ENCODE measurements around the gene PABPN1L.

The PABPN1L gene

DNA sequence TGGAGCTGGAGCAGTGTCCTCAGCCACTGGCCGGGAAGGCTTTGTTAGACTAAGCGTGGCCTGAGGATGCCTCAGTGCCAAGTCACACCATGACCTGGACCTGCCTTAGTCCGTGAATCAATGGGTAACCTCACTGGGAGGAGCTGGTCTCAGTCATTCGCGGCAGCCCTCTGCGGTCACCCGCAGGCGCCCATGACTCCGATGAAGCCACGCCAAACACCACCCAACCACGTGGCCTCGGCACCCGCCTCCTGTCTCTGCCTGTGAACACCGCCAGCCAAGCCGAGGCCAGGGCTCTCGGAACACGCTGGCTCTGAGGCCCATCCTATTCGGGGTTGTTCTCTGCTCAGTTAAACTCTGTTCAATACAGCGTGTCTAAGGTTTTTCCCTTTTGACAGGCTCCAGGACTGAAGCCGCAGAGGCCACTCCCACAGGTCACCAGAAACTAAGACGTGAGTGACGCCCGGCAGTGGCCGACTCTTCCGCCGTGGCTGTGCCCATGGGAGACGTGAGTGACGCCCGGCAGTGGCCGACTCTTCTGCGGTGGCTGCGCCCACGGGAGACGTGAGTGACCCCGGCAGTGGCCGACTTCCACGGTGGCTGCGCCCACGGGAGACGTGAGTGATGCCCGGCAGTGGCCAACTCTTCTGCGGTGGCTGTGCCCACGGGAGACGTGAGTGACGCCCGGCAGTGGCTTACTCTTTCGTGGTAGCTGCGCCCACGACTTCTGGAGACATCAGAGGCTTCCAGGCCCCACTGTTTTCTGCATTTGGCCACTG, 16.8 kb upstream of the PABPN1L start:
- DNase-seq (ENCODE audit: low read depth) = no peak

DNA sequence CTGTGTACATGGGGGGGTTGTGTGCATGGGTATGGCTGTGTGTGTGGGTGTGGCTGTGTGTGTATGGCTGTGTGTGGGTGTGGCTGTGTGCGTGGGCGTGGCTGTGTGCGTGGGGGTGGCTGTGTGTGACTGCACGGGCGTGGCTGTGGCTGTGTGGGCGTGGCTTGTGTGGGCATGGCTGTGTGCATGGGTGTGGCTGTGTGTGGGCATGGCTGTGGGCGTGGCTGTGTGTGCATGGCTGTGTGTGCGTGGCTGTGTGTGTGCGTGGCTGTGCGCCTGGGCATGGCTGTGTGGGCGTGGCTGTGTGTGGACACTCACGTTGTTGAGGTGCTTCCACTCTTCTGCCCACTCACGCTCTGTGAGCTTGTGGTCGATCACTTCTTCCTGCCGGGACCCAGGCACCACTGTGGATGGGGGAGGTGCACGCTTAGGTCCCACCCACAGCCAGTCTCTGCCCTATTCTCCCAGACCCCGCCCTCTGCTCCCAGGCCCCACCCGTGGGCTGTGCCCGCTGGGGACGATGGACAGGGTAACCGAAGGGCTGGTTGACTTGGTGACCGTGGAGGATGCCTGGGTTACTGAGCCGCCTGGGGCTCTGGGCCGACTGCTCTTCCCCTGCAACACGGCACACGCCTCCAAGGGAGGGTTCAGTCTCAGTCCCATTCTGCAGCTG, 16.0 kb upstream of the PABPN1L start:
- peak; percentile 7 for DNase-seq (ENCODE audit: low read depth)

DNA sequence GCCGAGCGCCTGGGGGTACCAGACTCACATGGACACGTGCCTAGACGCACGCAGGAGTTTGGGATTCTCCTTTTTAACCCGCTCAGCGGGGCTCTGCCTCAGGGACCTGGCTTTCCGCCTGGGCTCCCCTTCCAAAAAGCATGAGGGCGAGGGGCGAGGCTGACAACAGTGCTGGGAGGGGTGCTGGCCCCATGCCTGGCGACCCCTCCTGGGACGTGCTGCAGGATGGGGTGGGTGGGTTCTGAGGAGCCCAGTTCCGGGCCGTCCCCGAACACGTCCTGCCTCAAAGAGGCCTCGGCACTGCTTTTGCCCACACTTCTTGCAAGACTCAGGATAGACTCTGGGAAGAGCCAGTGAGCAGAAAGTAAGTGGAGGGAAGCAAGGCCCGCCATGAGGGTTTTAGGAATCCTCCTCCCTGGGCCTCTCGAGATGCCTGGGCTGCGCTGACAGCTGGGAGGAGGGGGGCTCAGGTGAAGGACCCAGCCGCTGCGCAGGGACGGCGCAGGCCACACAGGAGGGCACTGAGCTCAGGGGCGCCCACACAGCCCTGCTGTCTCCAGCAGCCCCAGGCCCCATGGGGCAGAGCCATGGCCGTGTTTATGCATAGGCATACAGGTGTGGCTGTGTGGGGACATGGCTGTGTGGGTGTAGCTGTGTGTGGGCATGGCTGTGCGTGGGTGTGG, 15.4 kb upstream of the PABPN1L start:
- no peak for DNase-seq (ENCODE audit: low read depth)

DNA sequence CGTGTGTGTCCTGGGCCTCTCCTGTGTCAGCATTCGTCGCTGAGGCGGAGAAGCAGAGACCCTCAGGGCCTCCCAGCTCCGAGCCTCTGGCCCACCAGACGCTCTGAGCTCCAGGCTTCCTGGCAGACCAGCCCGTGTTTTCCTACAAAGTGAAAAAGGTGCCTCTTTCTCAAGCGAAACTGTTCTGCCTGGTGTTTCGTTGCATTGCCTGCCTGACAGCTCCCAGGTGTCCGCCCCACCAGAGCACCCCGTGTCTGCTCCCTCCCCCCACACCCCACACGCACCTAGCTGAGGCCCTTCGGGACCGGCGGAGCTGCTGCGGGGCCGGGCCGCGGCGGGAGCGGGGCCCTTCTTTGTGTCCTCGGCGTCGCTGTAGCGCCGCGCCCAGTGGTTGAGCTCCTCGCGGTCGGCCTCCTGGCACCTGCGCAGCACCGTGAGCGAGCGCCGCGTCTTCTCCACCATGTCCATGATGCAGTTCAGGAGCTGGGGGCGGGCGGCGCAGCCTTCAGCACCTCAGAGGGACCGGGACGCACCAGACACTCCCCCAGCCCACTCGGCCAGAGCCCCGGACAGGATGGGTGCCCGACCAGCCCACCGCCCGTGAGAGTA, 14.7 kb upstream of the PABPN1L start:
- DNase-seq (ENCODE audit: low read depth) = no peak

DNA sequence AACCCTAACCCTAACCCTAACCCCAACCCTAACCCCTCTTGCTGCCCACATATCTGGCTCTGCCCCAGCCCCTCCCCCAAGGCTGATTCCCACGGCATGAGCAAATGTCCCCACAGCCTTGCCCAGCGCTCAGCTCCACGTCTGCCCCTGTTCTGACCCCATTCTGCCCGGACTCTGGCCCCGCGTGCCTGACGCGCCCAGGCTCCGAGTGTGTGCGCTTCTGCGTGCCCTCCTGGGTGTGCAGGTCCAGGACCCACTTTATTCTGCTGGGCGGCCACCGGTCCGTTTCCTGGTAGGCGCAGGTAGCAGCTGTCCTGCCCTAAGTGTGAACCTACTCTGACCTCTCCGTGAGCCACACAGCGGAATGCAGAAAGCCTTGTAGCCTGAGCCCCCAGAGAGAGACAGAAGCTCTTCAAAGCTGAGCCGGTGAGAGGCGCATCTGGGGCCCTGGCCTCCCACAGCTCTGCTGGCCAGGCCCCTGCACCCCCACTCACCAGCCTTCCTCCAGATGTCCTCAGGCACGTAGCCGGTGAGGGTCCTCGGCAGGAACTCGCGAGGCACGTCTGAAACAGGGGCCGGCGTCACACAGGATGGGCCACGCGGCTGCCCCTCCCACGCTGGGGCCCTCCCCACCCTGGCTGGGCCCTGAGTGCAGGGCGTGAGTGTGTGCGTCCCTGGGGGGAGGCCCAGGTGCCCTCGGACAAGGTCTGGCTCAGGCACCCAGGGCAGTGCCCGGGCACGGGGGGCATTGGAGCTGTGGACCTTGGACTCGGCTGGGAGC, 14.0 kb upstream of the PABPN1L start:
- no peak for DNase-seq (ENCODE audit: low read depth)

DNA sequence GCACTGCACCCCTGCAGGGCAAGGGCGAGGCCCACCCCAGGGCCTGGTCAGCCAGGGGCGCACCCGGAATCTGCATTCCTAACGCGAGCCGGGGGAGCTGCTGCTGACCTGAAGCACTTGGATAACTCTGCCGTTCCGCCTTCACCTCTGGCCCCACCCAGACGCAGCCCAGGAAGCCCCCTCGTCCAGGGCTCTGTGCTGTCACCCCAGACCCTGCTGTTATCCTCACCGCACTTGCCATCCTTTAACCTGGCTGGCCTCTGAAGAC, 13.3 kb upstream of the PABPN1L start:
- no peak for DNase-seq (ENCODE audit: low read depth)

DNA sequence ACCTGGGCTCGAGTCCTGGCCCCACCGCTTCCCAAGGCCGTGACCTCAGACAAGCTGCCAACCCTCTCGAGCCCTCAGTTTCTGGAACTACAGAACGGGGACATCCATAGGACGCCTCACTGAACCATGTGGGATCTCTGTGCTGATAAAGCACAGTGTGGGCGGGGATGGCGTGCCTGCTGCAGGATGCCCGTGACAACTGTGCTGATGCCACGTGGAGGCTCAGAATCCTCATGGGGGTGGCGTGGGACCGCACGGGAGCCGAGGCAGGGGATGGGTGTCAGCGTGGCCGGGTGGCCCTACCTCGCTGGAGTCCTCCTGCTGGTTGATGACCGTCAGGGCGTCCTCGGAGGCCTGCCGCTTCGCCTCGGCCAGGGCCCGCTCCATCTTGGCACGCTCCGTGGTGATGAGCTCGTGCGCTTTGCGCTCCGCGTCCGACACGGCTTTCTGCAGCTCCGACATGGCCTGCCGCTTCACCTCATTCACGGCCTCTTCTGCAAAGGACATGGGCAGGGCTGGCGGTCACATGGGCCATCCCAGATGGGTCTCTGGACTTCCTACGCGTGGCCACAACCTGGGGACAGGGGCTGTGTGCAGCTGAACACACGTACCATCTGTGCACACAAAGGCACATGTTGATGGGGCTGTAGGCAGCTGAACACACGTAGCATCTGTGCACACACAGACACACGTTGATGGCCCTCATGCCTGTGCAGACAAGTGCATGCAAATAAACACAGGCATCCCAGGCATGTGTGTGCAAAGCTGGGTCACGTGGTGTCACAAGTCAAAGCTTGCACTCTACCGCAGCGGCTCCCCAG, 12.7 kb upstream of the PABPN1L start:
- DNase-seq (ENCODE audit: low read depth) = no peak

DNA sequence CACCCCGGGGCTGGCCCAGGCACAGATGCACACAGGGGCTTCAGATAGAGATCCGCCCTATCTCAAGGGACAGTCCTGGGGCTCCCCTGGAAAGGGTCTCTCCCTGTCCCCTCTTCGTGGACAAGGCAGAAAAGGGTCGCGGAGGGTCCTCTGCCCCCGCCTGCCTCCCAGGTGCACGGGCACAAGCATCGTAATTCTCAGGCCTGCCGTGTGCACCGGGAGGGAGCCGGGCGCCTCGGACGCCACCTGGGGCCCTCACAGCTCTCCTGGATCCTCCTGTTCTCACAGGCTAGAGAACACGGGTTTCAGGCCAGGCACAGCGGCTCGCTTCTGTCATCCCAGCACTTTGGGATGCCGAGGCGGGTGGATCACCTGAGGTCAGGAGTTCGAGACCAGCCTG, 11.9 kb upstream of the PABPN1L start:
- DNase-seq (ENCODE audit: low read depth) = no peak

DNA sequence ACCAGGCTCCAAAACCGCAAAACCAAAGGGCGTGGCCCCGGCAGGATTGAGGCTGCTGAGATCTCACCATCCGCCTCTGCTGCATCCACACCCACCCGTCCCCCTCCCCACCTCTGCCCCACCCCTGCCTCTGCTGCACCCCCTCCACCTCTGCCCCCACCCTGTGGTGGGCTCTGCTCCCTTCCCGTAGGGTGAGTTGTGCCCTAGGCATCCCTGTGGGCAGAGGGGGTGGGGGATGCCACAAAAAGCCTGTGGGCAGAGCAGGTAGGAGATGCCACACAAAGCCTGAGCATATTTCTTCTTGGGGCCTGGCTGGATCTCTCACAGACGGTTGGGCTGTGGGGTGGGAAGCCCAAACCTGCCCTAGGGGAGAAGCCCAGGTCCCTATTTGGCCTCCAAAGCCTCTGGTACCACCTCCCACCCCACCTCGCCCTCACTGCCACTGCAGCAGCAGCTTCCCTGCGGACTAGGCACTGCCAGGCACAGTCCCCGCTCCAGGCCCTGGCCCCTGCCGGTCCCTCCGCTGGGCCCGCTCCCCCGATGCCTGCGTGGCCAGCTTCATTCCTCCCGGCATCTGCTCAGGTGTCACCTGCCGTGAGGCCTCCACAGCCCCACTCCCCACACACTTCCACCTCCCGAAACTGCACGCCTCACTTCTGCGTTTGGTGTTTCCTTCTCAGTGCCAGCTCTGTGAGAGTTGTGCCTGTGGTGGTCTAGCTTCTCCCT, 11.3 kb upstream of the PABPN1L start:
- no peak for DNase-seq (ENCODE audit: low read depth)

DNA sequence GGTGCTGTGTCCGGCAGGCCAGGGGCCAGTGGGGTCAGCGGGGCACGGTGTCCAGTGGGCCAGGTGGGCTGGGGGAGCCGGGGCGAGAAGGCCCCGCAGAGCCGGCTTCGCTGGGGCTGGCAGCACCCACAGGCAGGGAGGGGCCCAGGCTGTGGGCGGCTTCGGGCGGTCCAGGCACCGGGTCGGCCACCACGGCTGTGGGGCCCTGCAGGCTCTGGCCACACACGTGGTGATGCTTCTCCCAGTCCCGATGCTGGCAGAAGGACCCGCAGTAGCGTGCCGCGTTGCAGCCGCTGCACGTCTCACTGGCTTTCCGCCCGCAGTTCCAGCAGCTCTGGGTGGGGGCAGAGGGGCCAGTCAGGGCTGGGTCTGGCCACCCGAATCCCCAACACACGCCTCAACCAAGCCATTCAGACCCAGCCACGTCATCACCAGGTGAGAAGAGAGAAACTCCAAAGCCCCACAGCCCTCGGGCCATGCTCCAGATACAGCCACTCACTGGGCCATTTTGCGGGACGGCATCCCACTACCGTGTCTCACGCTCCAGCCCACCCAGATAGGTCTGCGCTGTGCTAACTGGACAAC, 10.6 kb upstream of the PABPN1L start:
- DNase-seq (ENCODE audit: low read depth) = no peak

DNA sequence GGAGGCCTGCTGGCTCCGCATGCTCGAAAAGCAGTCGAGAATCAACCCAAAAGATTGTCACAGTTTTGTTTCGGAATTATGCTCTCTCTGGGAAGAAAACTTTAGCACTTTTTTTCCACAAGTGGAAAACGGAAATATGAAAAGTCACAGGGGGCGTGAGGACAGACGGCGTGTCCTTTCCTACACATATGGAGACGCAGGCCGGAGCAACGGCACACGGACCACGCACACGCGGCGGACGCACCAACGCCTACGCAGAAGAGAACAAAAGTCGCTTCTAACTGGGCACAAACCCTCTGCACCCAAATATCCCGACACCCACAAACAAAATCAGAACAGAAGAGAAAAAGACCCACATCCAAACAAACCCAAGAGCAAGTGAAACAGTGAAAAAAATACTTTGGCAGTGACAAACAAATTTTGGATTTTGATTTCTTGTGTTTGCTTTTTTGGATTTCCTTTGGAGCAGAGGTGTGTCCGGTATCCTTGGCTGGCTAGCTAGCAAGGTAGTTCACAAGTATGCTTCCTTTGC, 9.3 kb upstream of the PABPN1L start:
- no peak for DNase-seq (ENCODE audit: low read depth)

DNA sequence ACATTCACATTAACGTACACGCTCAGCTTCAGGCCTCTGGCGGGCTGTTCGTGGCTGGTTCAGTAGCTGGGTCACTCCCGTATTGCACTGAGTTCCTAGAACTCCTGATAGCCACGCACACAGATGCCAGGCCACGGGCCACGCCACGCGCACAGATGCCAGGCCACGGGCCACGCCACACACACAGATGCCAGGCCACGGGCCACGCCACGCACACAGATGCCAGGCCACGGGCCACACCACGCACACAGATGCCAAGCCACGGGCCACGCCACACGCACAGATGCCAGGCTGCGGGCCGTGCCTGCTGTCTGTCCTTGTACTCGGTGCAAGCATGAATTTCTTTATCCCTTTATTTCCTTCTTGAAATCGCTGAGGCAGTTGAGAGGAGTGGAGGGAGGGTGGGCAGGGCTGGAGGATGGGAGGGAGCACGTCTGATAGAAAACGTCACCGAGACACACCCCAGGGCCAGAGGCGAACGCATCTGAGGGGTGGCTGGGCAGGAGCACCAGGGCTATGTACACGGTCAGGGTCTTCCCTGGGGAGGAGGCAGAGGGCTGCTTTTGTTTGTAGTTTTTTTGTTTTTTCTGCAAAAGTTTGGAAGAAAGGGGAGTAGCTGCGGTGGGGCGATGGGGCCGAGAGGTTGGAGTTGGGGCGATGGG, 8.6 kb upstream of the PABPN1L start:
- DNase-seq (ENCODE audit: low read depth) = no peak

DNA sequence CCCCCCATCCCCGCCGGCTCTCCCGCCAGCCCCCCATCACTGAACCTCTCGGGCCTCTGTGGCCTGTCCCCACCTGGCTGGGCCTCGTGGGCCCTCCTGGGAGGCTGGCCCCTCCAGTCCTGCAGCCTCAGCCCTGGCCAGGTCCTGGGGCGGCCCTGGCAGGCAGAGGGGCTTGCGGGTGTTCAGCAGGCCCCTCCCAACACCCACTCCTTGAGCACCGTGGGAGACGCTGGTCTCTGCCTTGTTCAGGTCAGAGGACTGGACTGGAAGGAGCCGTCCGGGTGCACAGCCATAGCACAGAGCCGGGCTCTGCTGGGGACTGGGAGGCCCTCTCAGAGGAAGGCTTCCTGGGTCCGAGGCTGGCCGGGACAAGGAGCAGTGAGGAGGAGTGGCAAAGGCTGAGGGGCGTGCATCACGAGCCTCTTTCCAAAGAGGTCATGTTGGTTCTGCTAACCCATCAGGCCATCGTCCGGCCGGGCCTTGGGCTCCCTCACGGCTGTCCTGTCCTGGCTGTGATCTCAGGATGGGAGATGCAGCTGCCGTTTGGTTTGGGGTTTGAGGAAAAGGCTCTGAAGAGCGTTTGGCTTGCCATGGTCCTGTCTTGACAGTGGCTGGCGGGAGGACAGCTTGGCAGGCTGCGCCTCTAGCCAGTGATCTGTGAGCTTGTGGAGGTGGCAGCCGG, 6.3 kb upstream of the PABPN1L start:
- no peak for DNase-seq (ENCODE audit: low read depth)

DNA sequence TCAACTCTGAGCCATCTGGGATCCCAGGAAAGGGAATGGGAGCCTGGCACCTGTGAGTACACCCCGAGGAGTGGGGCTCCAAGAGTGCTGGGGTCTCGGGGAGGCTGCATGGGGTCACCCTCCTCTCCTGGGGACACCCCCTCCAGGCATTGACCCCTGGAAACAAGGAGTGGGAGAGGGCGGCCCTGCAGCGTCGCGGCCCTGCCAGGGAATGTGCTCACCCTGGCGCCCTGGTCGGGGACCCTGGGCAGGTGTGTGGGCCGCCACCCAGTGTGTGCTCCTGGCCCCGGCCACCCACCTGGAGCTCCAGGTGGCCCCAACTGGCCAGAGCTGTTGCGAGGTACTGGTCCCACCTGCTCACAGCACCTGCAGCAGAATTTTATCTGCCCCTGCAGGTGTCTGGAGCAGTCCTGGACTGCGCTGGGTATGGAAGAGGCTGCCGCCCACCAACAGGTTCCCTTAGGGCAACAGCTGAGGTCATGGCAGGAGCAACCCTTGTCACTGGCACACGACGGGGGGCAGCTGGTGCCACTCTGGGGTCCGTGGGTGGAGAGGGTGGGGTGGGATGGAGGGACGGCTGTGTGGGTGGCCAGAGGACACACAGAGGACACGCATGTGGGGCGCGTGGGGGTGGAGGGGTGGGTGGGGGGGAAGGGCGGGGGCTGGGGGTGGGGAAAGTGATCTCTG, 5.4 kb upstream of the PABPN1L start:
- DNase-seq (ENCODE audit: low read depth) = no peak

DNA sequence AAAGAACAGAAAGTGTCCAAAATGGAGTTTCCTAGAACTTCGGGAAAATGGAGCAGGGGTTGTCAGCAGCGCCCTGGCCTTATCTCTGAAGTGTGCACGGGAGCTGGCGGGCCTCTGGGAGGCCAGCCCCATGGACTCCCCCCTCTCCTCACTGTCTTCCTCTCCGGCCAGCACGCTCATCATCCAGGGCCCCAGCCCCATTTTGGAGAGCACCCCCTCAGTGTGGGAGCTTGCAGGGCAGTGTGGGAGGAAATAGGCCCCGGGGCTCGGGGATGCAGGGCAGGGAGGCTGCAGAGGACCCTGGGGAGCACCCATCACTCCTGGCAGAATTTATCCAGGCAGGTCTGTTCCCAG, 4.9 kb upstream of the PABPN1L start:
- DNase-seq (ENCODE audit: low read depth) = no peak

DNA sequence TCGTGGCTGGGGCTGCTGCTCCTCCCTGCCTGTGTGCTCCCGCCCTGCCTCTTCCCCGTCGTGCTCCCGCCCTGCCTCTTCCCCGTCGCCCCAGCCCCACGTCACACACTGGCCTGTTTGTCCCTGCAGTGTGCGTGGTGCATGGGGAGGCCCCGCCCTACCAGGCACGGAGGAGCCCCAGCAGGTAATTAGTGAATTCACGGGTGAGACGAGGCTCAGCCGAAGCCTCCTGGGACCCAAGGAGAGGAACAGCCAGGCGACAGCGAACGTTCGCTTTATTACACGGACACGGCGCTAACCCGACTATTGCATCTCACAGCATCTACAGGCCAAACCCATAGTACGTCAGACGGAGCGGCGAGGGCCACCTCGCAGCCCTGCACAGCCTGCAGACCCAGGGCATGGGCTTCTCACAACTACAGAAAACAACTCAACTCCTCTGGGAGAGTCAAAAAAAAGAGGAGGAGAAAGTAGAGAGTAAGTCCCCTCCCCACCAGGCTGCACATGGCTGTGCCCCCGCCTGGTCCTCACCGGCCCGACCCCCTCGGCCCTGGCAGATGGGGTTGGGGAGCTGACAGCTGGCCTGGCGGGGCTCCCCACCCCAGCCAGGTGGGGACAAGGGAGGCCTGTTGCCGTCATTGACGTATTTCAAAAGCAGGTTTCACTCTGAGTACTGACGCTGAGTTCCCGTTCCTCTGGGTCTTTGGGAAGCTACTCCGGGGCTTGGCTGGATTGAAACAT, 4.3 kb upstream of the PABPN1L start:
- DNase-seq (ENCODE audit: low read depth) = no peak

DNA sequence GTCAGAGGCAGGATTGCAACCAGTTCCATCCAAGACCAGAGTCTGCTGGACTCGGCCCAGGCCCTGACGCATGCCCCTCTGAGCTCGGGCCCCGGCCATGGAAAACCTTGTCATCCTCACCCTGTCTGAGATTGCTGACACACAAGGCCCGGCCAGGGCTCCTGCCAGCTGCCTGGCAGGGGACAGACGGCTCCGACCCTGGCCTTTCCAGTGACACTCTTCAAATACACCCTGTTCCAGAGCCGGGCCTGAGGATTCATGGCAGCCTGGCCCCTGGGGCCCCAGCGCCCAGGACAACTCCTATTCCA, 3.2 kb upstream of the PABPN1L start:
- DNase-seq (ENCODE audit: low read depth) = no peak

Data from stimulated activated CD4-positive, alpha-beta T cell treated with anti-CD3 and anti-CD28 coated beads, Interleukin-2, amount 100 ng/mL, for 4 hours (primary cell).